H9 (cell line): ENCODE results near the gene MAP3K10. TPM values are rescaled to one million over a fixed set of nuclear protein-coding genes. Genes with fewer than 3 reads are reported as not detected.

Experiments
- DNase-seq: peaks from one replicate; pipeline ENCODE4 v3.0.0-alpha.2; 2017
- H2AFZ ChIP-seq: one replicate; pipeline ENCODE4 v1.6.1; 2013; ENCODE audit warnings: mild to moderate bottlenecking, low read length, control low read depth, moderate library complexity
- H2AK5ac ChIP-seq: 2 replicates; pipeline ENCODE4 v1.6.1; 2013; ENCODE audit warnings: low read length, control low read depth, mixed read lengths; ENCODE audit not compliant: insufficient read length
- H2BK120ac ChIP-seq: one replicate; pipeline ENCODE4 v1.6.1; 2013; ENCODE audit warnings: low read depth, mild to moderate bottlenecking, low read length, control low read depth, inconsistent platforms; ENCODE audit not compliant: poor library complexity, severe bottlenecking
- H2BK12ac ChIP-seq: 2 replicates; pipeline ENCODE4 v1.6.1; 2013; ENCODE audit warnings: low read length, control low read depth, mixed read lengths, low read depth; ENCODE audit not compliant: insufficient read length
- H2BK15ac ChIP-seq: 2 replicates; pipeline ENCODE4 v1.6.1; 2013; ENCODE audit warnings: low read depth, low read length, control low read depth
- H2BK20ac ChIP-seq: one replicate; pipeline ENCODE4 v1.6.1; 2013; ENCODE audit warnings: low read depth, mild to moderate bottlenecking, low read length, control low read depth, inconsistent platforms; ENCODE audit not compliant: poor library complexity, severe bottlenecking
- H2BK5ac ChIP-seq: 2 replicates; pipeline ENCODE4 v1.6.1; 2013; ENCODE audit warnings: low read length, control low read depth, mixed read lengths; ENCODE audit not compliant: insufficient read length
- H3K14ac ChIP-seq: 2 replicates; pipeline ENCODE4 v1.6.1; 2013; ENCODE audit warnings: low read length, control low read depth; ENCODE audit not compliant: insufficient read depth
- H3K18ac ChIP-seq: 2 replicates; pipeline ENCODE4 v1.6.1; 2013; ENCODE audit warnings: low read depth, mild to moderate bottlenecking, mixed read lengths, low read length, control low read depth; ENCODE audit not compliant: insufficient read length
- H3K23ac ChIP-seq: 2 replicates; pipeline ENCODE4 v1.6.1; 2013; ENCODE audit warnings: low read length, control low read depth, mixed read lengths, low read depth; ENCODE audit not compliant: insufficient read length
- H3K23me2 ChIP-seq: 2 replicates; pipeline ENCODE4 v1.6.1; 2013; ENCODE audit warnings: low read depth, mild to moderate bottlenecking, mixed read lengths, low read length, control low read depth; ENCODE audit not compliant: insufficient read length, poor library complexity, severe bottlenecking
- H3K27ac ChIP-seq: 2 replicates; pipeline ENCODE4 v1.5.1; 2013; ENCODE audit warnings: low read length, control low read depth, mixed read lengths, low read depth; ENCODE audit not compliant: insufficient read length
- H3K27me3 ChIP-seq: 2 replicates; pipeline ENCODE4 v1.6.1; 2013; ENCODE audit warnings: low read length, control low read depth, inconsistent platforms; ENCODE audit not compliant: insufficient read depth
- H3K4ac ChIP-seq: 2 replicates; pipeline ENCODE4 v1.6.1; 2013; ENCODE audit warnings: low read depth, mild to moderate bottlenecking, control low read depth, inconsistent platforms, low read length, moderate library complexity
- H3K4me1 ChIP-seq: 2 replicates; pipeline ENCODE4 v1.6.1; 2013; ENCODE audit warnings: low read length, control low read depth, inconsistent platforms; ENCODE audit not compliant: insufficient read depth
- H3K4me2 ChIP-seq: 2 replicates; pipeline ENCODE4 v1.6.1; 2013; ENCODE audit warnings: low read length, control low read depth, mixed read lengths; ENCODE audit not compliant: insufficient read length, insufficient read depth
- H3K56ac ChIP-seq: 2 replicates; pipeline ENCODE4 v1.6.1; 2013; ENCODE audit warnings: low read depth, mild to moderate bottlenecking, mixed read lengths, low read length, control low read depth; ENCODE audit not compliant: insufficient read length
- H3K79me1 ChIP-seq: 2 replicates; pipeline ENCODE4 v1.6.1; 2013; ENCODE audit warnings: low read depth, mild to moderate bottlenecking, moderate library complexity, low read length, control low read depth, inconsistent platforms; ENCODE audit not compliant: insufficient read depth, poor library complexity, severe bottlenecking
- H3K79me2 ChIP-seq: 2 replicates; pipeline ENCODE4 v1.6.1; 2013; ENCODE audit warnings: low read length, control low read depth, inconsistent platforms; ENCODE audit not compliant: insufficient read depth
- H3K9ac ChIP-seq: 2 replicates; pipeline ENCODE4 v1.6.1; 2013; ENCODE audit warnings: low read length, control low read depth, mixed read lengths; ENCODE audit not compliant: insufficient read length; ENCODE audit errors: extremely low read depth
- H3K9me3 ChIP-seq: one replicate; pipeline ENCODE4 v1.6.1; 2013; ENCODE audit warnings: low read depth, low read length, inconsistent platforms; ENCODE audit not compliant: control insufficient read depth
- H3T11ph ChIP-seq: one replicate; pipeline ENCODE4 v1.6.1; 2013; ENCODE audit warnings: mild to moderate bottlenecking, low read length, control low read depth, inconsistent platforms
- H4K20me1 ChIP-seq: one replicate; pipeline ENCODE4 v1.6.1; 2013; ENCODE audit not compliant: control insufficient read depth, insufficient read length, insufficient read depth
- H4K5ac ChIP-seq: 2 replicates; pipeline ENCODE4 v1.6.1; 2013; ENCODE audit warnings: low read depth, mild to moderate bottlenecking, mixed read lengths, low read length, control low read depth; ENCODE audit not compliant: insufficient read length
- H4K8ac ChIP-seq: replicated peaks from 2 replicates; pipeline ENCODE4 v1.6.1; 2013; ENCODE audit warnings: low read length, control low read depth, mixed read lengths, low read depth; ENCODE audit not compliant: insufficient read length
- H4K91ac ChIP-seq: 2 replicates; pipeline ENCODE4 v1.6.1; 2013; ENCODE audit warnings: low read depth, mild to moderate bottlenecking, moderate library complexity, mixed read lengths, low read length, control low read depth; ENCODE audit not compliant: insufficient read length
- H3K27ac Mint-ChIP-seq, 3 experiments: 2 replicates in 2 of 3; 3 replicates in 1 of 3; pipeline ENCODE4 v1.8.0; 2020 to 2021; ENCODE audit warnings: mixed read lengths in 3 of 3, mild to moderate bottlenecking in 1 of 3, moderate library complexity in 1 of 3
- H3K27me3 Mint-ChIP-seq: 2 replicates; pipeline ENCODE4 v1.8.0; 2021; ENCODE audit warnings: low read depth, mild to moderate bottlenecking, moderate library complexity, mixed read lengths
- H3K36me3 Mint-ChIP-seq, 3 experiments: 2 replicates in 2 of 3; 3 replicates in 1 of 3; pipeline ENCODE4 v1.8.0; 2020 to 2021; ENCODE audit warnings: low read depth in 3 of 3, mixed read lengths in 3 of 3; ENCODE audit not compliant: insufficient read depth in 1 of 3
- H3K4me1 Mint-ChIP-seq, 2 experiments: 2 replicates each; pipeline ENCODE4 v1.8.0; 2020; ENCODE audit warnings: mixed read lengths in 2 of 2
- H3K4me3 Mint-ChIP-seq, 2 experiments: 2 replicates in 1 of 2; 3 replicates in 1 of 2; pipeline ENCODE4 v1.8.0; 2020 to 2021; ENCODE audit warnings: mild to moderate bottlenecking in 2 of 2, mixed read lengths in 2 of 2, moderate library complexity in 1 of 2
- H3K9me3 Mint-ChIP-seq, 2 experiments: 2 replicates in 1 of 2; 3 replicates in 1 of 2; pipeline ENCODE4 v1.8.0; 2020; ENCODE audit warnings: mild to moderate bottlenecking in 2 of 2, mixed read lengths in 2 of 2, moderate library complexity in 1 of 2
- WGBS: extraction: QIAGEN DNeasy Blood & Tissue Kit; methylation state at CpG from one replicate; pipeline ENCODE4 v1.1.7; 2013; ENCODE audit warnings: missing lambda C conversion rate, low lambda C conversion rate, mixed read lengths; ENCODE audit not compliant: insufficient read length; ENCODE audit errors: extremely low coverage; 5-methylcytosine and 5-hydroxymethylcytosine counted together
- total RNA-seq: library from RNA; stranded (reverse); gene quantifications from 2 replicates; pipeline ENCODE4 v1.2.1, GENCODE V29; 2021
- TF ChIP-seq, protein P1 (sequence below): fragments of 200-600 bp; sonication (generic); conservative IDR thresholded peaks from 3 replicates; pipeline ENCODE4 v1.8.0; 2021; ENCODE audit warnings: antibody characterized with exemption, mild to moderate bottlenecking

Gene MAP3K10
- total RNA-seq, 1 experiment from 2014 or later, result 19.0 TPM

DNA sequence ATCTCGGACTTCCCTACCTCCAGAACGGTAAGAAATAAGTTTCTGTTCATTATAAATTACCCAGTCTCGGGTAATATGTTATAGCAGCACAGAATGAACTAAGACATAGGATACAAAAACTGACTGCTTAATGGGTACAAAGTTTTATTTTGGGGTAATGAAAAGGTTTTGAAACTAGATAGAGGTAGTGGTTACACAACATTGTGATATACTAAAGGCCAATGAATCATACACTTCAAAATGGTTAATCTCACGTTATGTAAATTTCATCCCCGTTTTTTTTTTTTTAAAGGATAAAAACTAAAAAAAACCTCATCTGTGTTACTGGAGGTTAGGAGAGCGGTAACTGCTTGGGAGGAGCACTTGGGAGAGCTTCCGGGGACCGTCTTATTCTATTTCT lies 70.4 kb downstream of the MAP3K10 start:
- Mint-ChIP-seq H3K27me3 (no peaks in the 10 kb centered on the region; the same call in 1 of the 2 replicates), H3K4me1 (peaks cover 5 to 10% of the 10 kb centered on the region in 2 experiments; a peak in 3 of 4 replicates), H3K4me3 (no peak overlapping the region), H3K36me3 (peaks cover 18 to 40% (median 37%) of the 10 kb centered on the region in 3 experiments), H3K9me3 (no peaks in the 10 kb centered on the region), H3K27ac (no peak overlapping the region)
- no CpG with 5 or more reads among the region's 8 CpGs for WGBS
- Histone ChIP-seq H3K14ac (no peak overlapping the region), H3K4ac (no peak overlapping the region), H4K91ac (no peak overlapping the region), H3K27ac (no peak overlapping the region), H3K79me2 (no peaks in the 10 kb centered on the region), H2BK5ac (no peak overlapping the region), H3K18ac (no peak overlapping the region), H2BK120ac (no peak overlapping the region), H3K56ac (no peak overlapping the region), H3K4me1 (no peaks in the 10 kb centered on the region), H2BK15ac (no peak overlapping the region), H3K79me1 (no peaks in the 10 kb centered on the region), H3K9me3 (no peaks in the 10 kb centered on the region), H4K8ac (no peak overlapping the region), H3T11ph (no peak overlapping the region), H4K5ac (no peak overlapping the region), H2AK5ac (no peak overlapping the region), H3K9ac (no peak overlapping the region), H2BK12ac (no peak overlapping the region), H4K20me1 (peaks cover 2% of the 10 kb centered on the region), H2BK20ac (no peak overlapping the region), H3K23ac (no peak overlapping the region), H3K4me2 (no peak overlapping the region), H3K27me3 (no peaks in the 10 kb centered on the region), H2AFZ (no peak overlapping the region), H3K23me2 (no peaks in the 10 kb centered on the region)
- TF ChIP-seq, protein P1, sequence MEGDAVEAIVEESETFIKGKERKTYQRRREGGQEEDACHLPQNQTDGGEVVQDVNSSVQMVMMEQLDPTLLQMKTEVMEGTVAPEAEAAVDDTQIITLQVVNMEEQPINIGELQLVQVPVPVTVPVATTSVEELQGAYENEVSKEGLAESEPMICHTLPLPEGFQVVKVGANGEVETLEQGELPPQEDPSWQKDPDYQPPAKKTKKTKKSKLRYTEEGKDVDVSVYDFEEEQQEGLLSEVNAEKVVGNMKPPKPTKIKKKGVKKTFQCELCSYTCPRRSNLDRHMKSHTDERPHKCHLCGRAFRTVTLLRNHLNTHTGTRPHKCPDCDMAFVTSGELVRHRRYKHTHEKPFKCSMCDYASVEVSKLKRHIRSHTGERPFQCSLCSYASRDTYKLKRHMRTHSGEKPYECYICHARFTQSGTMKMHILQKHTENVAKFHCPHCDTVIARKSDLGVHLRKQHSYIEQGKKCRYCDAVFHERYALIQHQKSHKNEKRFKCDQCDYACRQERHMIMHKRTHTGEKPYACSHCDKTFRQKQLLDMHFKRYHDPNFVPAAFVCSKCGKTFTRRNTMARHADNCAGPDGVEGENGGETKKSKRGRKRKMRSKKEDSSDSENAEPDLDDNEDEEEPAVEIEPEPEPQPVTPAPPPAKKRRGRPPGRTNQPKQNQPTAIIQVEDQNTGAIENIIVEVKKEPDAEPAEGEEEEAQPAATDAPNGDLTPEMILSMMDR, result no peak
- no peak for DNase-seq
